Glutamatergic neuron (in vitro differentiated cells): ENCODE results near the gene MAML2. TPM values are rescaled to one million over a fixed set of nuclear protein-coding genes. Genes with fewer than 3 reads are reported as not detected.

ENCODE experiments used
- DNase-seq: peaks from one replicate; pipeline ENCODE4 v3.0.0; 2022
- H3K27ac Mint-ChIP-seq: one replicate; pipeline ENCODE4 v1.8.0; 2020; ENCODE audit warnings: mild to moderate bottlenecking, mixed read lengths, inconsistent platforms; ENCODE audit not compliant: unreplicated experiment
- H3K27me3 Mint-ChIP-seq: one replicate; pipeline ENCODE4 v1.8.0; 2020; ENCODE audit warnings: mild to moderate bottlenecking, moderate library complexity, mixed read lengths, inconsistent platforms; ENCODE audit not compliant: unreplicated experiment
- H3K36me3 Mint-ChIP-seq: one replicate; pipeline ENCODE4 v1.8.0; 2020; ENCODE audit warnings: mild to moderate bottlenecking, mixed read lengths, inconsistent platforms; ENCODE audit not compliant: unreplicated experiment
- H3K4me1 Mint-ChIP-seq: one replicate; pipeline ENCODE4 v1.8.0; 2020; ENCODE audit warnings: mild to moderate bottlenecking, low read depth, mixed read lengths, inconsistent platforms; ENCODE audit not compliant: unreplicated experiment
- H3K4me3 Mint-ChIP-seq: one replicate; pipeline ENCODE4 v1.8.0; 2020; ENCODE audit warnings: mild to moderate bottlenecking, mixed read lengths, inconsistent platforms; ENCODE audit not compliant: unreplicated experiment
- H3K9me3 Mint-ChIP-seq: one replicate; pipeline ENCODE4 v1.8.0; 2020; ENCODE audit warnings: mild to moderate bottlenecking, moderate library complexity, mixed read lengths, inconsistent platforms; ENCODE audit not compliant: unreplicated experiment
- CTCF ChIP-seq: fragments of 200-600 bp; sonication (generic); IDR thresholded peaks from one replicate; pipeline ENCODE4 v1.5.0; 2021; ENCODE audit not compliant: partially characterized antibody, unreplicated experiment
- total RNA-seq: library from RNA; stranded (reverse); fragmentation: NEBNext Ultra II Directional; extraction: Animal tissue kit (Norgen Biotek cat#: 25700); gene quantifications from one replicate; pipeline ENCODE4 v1.2.1, GENCODE V29; 2021; ENCODE audit not compliant: unreplicated experiment

The MAML2 gene
- total RNA-seq, 1 donor from 2014 or later = 2.1 TPM

GRCh38 chr11:96126917-96127595 is 215.9 kb downstream of the MAML2 start:
- peaks cover 2% of the 10 kb centered on the region for H3K27me3 Mint-ChIP-seq
- no peak for TF ChIP-seq CTCF
- no peaks in the 10 kb centered on the region for H3K36me3 Mint-ChIP-seq
- no peaks in the 10 kb centered on the region for H3K9me3 Mint-ChIP-seq
- DNase-seq = no peak
- no peaks in the 10 kb centered on the region for H3K4me1 Mint-ChIP-seq
- no peak overlapping the region for H3K27ac Mint-ChIP-seq
- H3K4me3 Mint-ChIP-seq = no peak overlapping the region

DNA sequence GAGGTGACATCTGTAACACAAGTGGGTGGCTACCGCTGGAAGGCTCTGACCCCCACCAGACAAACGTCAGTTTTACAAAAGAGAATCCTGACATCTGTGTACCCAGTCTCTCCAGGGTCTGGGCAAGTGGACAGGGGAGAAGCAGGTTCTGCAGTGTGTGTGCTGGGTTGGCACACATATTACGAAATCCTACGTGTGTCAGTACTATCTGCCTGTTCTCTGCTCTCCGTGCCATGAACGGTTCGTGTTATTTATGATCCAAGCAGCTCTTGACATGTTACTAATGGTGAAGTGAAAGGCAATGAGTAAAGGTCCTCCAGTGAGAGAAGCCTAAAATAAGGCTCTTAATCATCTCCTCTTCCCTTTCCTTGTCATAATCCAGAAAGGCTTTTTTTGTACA is 217.6 kb downstream of the MAML2 start:
- no peak for DNase-seq
- no peak overlapping the region for H3K4me3 Mint-ChIP-seq
- no peaks in the 10 kb centered on the region for H3K36me3 Mint-ChIP-seq
- TF ChIP-seq CTCF = no peak
- no peaks in the 10 kb centered on the region for H3K4me1 Mint-ChIP-seq
- no peak overlapping the region for H3K27ac Mint-ChIP-seq
- H3K9me3 Mint-ChIP-seq = no peaks in the 10 kb centered on the region
- no peaks in the 10 kb centered on the region for H3K27me3 Mint-ChIP-seq

- Mint-ChIP-seq H3K9me3 (no peaks in the 10 kb centered on the region), H3K4me3 (no peak overlapping the region), H3K27ac (no peak overlapping the region), H3K27me3 (peaks cover 3% of the 10 kb centered on the region), H3K36me3 (no peaks in the 10 kb centered on the region), H3K4me1 (no peaks in the 10 kb centered on the region)
- DNase-seq = no peak
- TF ChIP-seq CTCF = no peak
These were observed 218.8 kb downstream of the MAML2 start for GRCh38 chr11:96124155-96124554.

GRCh38 chr11:96123301-96123700 is 219.7 kb downstream of the MAML2 start:
- H3K4me3 Mint-ChIP-seq = no peak overlapping the region
- H3K27ac Mint-ChIP-seq = no peak overlapping the region
- no peak for DNase-seq
- H3K27me3 Mint-ChIP-seq = peaks cover 3% of the 10 kb centered on the region
- no peak for TF ChIP-seq CTCF
- H3K4me1 Mint-ChIP-seq = no peaks in the 10 kb centered on the region
- H3K36me3 Mint-ChIP-seq = no peaks in the 10 kb centered on the region
- H3K9me3 Mint-ChIP-seq = no peaks in the 10 kb centered on the region

DNA sequence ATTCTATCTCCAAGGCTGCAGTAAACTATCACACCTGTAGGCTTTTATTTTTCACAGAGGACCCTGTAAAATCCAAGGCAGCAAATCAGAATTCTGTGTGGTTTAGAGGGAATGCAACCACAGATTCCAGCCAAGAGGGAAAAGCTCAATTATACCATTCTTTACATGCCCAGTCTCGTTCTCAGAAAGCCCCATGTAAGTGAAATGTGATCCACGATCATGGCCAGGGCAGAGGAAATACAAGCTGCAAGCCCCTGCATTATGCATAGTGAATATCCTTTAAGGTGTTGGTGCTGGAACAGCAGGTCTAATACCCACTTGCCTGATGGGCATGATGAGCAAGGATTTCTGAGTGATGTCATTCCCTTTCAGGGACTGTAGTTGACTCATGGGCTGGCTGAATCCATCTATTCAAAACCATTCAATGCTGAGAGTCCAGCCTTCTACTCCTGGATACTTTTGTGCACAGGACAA is 220.4 kb downstream of the MAML2 start:
- DNase-seq = no peak
- no peak for TF ChIP-seq CTCF
- H3K9me3 Mint-ChIP-seq = no peaks in the 10 kb centered on the region

More for the DNA sequence above, 220.4 kb downstream of the MAML2 start:
- peaks cover 3% of the 10 kb centered on the region for H3K27me3 Mint-ChIP-seq
- no peaks in the 10 kb centered on the region for H3K4me1 Mint-ChIP-seq
- no peak overlapping the region for H3K27ac Mint-ChIP-seq
- H3K36me3 Mint-ChIP-seq = no peaks in the 10 kb centered on the region
- H3K4me3 Mint-ChIP-seq = no peak overlapping the region
